Astrocyte (in vitro differentiated cells and primary cell): ENCODE results near the gene GMEB2.

ENCODE experiments used
- EZH2 ChIP-seq: IDR thresholded peaks from 2 replicates; pipeline ENCODE4 v1.6.1; 2012; ENCODE audit warnings: mild to moderate bottlenecking, low read length, inconsistent platforms; ENCODE audit not compliant: insufficient read depth
- TF ChIP-seq, protein P1 (sequence below): IDR thresholded peaks from 2 replicates; pipeline ENCODE4 v1.5.1; 2011; ENCODE audit warnings: low read depth, mild to moderate bottlenecking, inconsistent platforms, low read length, moderate library complexity; ENCODE audit not compliant: insufficient read depth

DNA sequence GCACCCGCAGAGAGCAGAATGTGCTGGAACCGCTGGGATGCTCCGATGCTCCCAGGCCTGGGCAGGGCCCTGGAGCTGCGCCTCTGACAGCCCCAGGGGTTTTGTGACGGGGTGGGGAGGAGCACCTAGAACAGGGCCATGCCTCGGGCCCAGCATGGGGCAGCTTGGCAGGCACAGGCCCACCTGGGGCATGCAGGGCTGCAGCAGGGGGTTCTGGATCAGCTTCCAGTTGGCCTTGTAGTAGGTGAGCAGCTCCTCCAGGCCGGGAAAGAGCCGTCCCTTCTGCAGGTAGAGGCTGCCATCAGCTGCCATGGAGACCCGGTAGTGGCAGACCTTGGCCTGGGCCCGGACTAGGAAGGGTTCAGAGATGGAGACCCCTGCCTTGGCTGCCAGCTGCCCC lies 83.8 kb downstream of the GMEB2 start:
- TF ChIP-seq EZH2 = no peak
- TF ChIP-seq, protein P1, sequence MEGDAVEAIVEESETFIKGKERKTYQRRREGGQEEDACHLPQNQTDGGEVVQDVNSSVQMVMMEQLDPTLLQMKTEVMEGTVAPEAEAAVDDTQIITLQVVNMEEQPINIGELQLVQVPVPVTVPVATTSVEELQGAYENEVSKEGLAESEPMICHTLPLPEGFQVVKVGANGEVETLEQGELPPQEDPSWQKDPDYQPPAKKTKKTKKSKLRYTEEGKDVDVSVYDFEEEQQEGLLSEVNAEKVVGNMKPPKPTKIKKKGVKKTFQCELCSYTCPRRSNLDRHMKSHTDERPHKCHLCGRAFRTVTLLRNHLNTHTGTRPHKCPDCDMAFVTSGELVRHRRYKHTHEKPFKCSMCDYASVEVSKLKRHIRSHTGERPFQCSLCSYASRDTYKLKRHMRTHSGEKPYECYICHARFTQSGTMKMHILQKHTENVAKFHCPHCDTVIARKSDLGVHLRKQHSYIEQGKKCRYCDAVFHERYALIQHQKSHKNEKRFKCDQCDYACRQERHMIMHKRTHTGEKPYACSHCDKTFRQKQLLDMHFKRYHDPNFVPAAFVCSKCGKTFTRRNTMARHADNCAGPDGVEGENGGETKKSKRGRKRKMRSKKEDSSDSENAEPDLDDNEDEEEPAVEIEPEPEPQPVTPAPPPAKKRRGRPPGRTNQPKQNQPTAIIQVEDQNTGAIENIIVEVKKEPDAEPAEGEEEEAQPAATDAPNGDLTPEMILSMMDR = no peak
